A549 (cell line): ENCODE measurements around the gene KHDRBS2.

Source experiments
- ELK1 ChIP-seq: fragments of 150-350 bp; IDR thresholded peaks from 2 replicates; pipeline ENCODE4 v1.6.1; 2014; ENCODE audit warnings: low read depth, mild to moderate bottlenecking, low read length
- EP300 ChIP-seq, 2 experiments: fragments of >200 bp; sonication (Bioruptor Twin); formaldehyde crosslinking; IDR thresholded peaks; 2 replicates in 1 of 2; 3 replicates in 1 of 2; pipeline ENCODE4 v1.6.1; 2016 to 2017
- ZFP36 ChIP-seq: fragments of 450-650 bp; IDR thresholded peaks from 2 replicates; pipeline ENCODE4 v1.6.1; 2014; ENCODE audit warnings: borderline replicate concordance; ENCODE audit not compliant: partially characterized antibody
- TF ChIP-seq, protein P1 (sequence below): fragments of 200-600 bp; sonication (generic); IDR thresholded peaks from 2 replicates; pipeline ENCODE4 v1.6.1; 2016; ENCODE audit warnings: antibody characterized with exemption, mild to moderate bottlenecking, moderate library complexity

DNA sequence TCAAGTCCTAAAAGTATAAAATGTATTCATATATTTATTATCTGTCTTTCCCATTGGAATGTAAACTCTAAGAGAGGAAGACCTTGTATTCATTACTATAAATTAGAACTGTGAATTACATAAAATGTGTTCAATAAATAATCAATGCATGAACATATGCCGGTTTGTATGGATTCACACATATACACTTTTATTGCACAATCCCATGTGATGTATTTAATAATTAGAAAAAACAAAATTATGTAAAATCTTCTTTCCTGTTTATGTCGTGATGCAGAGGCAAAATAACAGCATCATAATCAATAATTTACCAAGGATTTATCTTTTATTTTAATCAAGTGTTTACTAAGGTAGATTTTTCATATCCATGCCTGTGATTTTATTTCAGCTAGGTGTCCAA, 240.5 kb downstream of the KHDRBS2 start:
- TF ChIP-seq ZFP36 (no peak), EP300 (IDR thresholded peaks at IDR 0.05) (no peak), ELK1 (no peak)
- TF ChIP-seq, protein P1, sequence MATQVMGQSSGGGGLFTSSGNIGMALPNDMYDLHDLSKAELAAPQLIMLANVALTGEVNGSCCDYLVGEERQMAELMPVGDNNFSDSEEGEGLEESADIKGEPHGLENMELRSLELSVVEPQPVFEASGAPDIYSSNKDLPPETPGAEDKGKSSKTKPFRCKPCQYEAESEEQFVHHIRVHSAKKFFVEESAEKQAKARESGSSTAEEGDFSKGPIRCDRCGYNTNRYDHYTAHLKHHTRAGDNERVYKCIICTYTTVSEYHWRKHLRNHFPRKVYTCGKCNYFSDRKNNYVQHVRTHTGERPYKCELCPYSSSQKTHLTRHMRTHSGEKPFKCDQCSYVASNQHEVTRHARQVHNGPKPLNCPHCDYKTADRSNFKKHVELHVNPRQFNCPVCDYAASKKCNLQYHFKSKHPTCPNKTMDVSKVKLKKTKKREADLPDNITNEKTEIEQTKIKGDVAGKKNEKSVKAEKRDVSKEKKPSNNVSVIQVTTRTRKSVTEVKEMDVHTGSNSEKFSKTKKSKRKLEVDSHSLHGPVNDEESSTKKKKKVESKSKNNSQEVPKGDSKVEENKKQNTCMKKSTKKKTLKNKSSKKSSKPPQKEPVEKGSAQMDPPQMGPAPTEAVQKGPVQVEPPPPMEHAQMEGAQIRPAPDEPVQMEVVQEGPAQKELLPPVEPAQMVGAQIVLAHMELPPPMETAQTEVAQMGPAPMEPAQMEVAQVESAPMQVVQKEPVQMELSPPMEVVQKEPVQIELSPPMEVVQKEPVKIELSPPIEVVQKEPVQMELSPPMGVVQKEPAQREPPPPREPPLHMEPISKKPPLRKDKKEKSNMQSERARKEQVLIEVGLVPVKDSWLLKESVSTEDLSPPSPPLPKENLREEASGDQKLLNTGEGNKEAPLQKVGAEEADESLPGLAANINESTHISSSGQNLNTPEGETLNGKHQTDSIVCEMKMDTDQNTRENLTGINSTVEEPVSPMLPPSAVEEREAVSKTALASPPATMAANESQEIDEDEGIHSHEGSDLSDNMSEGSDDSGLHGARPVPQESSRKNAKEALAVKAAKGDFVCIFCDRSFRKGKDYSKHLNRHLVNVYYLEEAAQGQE: no peak
